Measurements from ENCODE around the gene BLNK. TPM values are rescaled to one million over a fixed set of nuclear protein-coding genes. Genes with fewer than 3 reads are reported as not detected.

The BLNK gene
- total and polyA plus RNA-seq, 2 donors (not counting 1 experiment from before 2014, with no cell fraction given) = 0.33 TPM; not detected in 1

DNA sequence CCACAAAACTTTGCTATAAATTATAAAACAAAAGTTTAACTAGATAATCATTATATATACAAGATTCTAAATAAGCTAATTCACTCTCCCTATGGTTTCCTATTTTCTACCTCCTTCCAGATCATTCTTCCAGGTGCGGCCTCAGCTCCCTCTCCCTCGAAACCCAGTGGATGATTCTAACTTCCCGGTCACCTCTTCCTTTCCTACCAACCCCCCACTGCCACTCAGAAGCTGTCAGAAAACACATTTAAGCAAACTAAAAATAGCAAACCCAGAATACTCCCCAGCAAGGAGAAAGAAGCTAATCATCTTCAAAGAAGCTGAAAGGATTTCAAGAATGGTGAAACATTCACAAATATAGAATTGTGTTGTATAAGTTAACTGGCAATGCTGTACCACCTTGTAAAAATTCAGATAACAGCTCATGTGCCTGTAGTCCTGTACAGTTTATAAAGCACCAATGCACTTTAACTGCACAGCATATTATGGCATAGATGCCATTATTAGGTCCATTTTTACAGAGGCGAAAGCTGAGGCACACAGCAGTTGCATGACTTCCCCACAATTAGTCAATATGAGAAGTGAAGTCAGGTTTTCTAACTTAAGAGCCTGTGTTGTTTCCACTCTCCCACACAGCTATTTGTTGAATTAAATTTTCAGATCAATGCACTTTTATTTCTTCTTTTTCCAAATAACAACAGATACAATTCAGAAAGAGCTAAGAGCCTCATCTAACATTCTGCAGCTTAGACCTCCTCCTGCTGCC lies 19.2 kb upstream of the BLNK start:
- no peaks in the 10 kb centered on the region for H4K20me1 ChIP-seq (ENCODE audit: control insufficient read depth, extremely low read depth, insufficient read depth, low read length)
- H3K79me2 ChIP-seq (ENCODE audit: control insufficient read depth, insufficient read depth, low read length) = no peaks in the 10 kb centered on the region
- no peaks in the 10 kb centered on the region for H3K9me3 ChIP-seq (ENCODE audit: control insufficient read depth, insufficient read depth, low read depth, low read length)
- no peak overlapping the region for H3K4me2 ChIP-seq (ENCODE audit: extremely low read depth, insufficient read depth, low read length)
- H3K9ac ChIP-seq (ENCODE audit: insufficient read depth, low read length) = no peak overlapping the region
- no peak overlapping the region for H3K4me3 ChIP-seq (replicated peaks in 1 of 4; ENCODE audit: control extremely low read depth in 1 of 4, insufficient read depth in 1 of 4, low read depth in 3 of 4, low read length in 4 of 4)
- H3K27ac ChIP-seq (ENCODE audit: insufficient read depth, low read length) = no peak overlapping the region
- H2AFZ ChIP-seq (ENCODE audit: low read length) = no peak overlapping the region
- no peaks in the 10 kb centered on the region for H3K36me3 ChIP-seq (ENCODE audit: control insufficient read depth, insufficient read depth, low read length)
- TF ChIP-seq EZH2 (IDR thresholded peaks at IDR 0.05; ENCODE audit: low read length, missing control alignments) = no peak
- TF ChIP-seq, protein P1, sequence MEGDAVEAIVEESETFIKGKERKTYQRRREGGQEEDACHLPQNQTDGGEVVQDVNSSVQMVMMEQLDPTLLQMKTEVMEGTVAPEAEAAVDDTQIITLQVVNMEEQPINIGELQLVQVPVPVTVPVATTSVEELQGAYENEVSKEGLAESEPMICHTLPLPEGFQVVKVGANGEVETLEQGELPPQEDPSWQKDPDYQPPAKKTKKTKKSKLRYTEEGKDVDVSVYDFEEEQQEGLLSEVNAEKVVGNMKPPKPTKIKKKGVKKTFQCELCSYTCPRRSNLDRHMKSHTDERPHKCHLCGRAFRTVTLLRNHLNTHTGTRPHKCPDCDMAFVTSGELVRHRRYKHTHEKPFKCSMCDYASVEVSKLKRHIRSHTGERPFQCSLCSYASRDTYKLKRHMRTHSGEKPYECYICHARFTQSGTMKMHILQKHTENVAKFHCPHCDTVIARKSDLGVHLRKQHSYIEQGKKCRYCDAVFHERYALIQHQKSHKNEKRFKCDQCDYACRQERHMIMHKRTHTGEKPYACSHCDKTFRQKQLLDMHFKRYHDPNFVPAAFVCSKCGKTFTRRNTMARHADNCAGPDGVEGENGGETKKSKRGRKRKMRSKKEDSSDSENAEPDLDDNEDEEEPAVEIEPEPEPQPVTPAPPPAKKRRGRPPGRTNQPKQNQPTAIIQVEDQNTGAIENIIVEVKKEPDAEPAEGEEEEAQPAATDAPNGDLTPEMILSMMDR (conservative IDR thresholded peaks at IDR 0.05 in 1 of 2, IDR thresholded peaks at IDR 0.05 in 1 of 2; ENCODE audit: low read depth in 1 of 2, low read length in 2 of 2) = no peak
- H3K27me3 ChIP-seq (ENCODE audit: control insufficient read depth, insufficient read depth, low read length) = no peaks in the 10 kb centered on the region
- DNase-seq (ENCODE audit: low read depth in 2 of 2) = no peak
- no peaks in the 10 kb centered on the region for H3K4me1 ChIP-seq (ENCODE audit: control insufficient read depth, extremely low read depth, insufficient read depth, low read length)

DNA sequence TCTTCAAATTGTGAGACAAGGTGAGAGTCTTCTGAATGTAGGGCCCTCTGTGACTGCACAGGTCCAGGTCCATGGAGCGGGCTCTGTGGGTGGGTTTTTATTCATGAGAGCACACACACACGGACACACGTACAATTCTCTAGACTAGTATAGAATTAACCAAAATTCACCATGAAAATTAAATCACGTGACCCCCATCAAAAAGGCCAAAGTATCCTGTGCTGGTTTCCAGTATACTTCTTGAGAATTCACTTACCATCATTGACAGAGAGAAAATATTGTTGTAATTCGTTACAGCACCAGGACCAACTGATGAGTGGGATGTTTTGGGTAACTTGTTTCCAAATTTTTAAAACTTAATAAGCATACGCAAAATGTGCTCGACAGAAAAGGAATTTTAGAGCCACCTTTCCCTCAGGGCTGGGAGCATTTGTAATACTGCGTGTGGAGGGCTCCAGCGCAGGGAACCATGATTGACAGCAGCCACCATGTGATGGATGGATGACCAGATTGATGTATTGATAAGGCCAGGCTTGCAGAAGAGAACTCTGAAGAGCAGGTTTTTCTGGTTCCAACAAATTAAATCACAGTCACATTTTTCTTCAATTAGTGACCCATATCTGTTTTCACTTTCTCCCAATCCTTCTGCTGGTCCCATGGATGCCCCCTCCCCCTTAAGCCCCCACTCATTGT lies 18.0 kb upstream of the BLNK start:
- no peak for TF ChIP-seq EZH2 (IDR thresholded peaks at IDR 0.05; ENCODE audit: low read length, missing control alignments)
- H3K79me2 ChIP-seq (ENCODE audit: control insufficient read depth, insufficient read depth, low read length) = no peaks in the 10 kb centered on the region
- H4K20me1 ChIP-seq (ENCODE audit: control insufficient read depth, extremely low read depth, insufficient read depth, low read length) = no peaks in the 10 kb centered on the region
- no peak for DNase-seq (ENCODE audit: low read depth in 2 of 2)
- no peak overlapping the region for H3K27ac ChIP-seq (ENCODE audit: insufficient read depth, low read length)
- H3K9ac ChIP-seq (ENCODE audit: insufficient read depth, low read length) = no peak overlapping the region
- no peak overlapping the region for H2AFZ ChIP-seq (ENCODE audit: low read length)
- no peaks in the 10 kb centered on the region for H3K4me1 ChIP-seq (ENCODE audit: control insufficient read depth, extremely low read depth, insufficient read depth, low read length)
- no peak overlapping the region for H3K4me3 ChIP-seq (replicated peaks in 1 of 4; ENCODE audit: control extremely low read depth in 1 of 4, insufficient read depth in 1 of 4, low read depth in 3 of 4, low read length in 4 of 4)
- no peaks in the 10 kb centered on the region for H3K9me3 ChIP-seq (ENCODE audit: control insufficient read depth, insufficient read depth, low read depth, low read length)
- H3K36me3 ChIP-seq (ENCODE audit: control insufficient read depth, insufficient read depth, low read length) = no peaks in the 10 kb centered on the region
- H3K27me3 ChIP-seq (ENCODE audit: control insufficient read depth, insufficient read depth, low read length) = no peaks in the 10 kb centered on the region
- no peak overlapping the region for H3K4me2 ChIP-seq (ENCODE audit: extremely low read depth, insufficient read depth, low read length)

DNA sequence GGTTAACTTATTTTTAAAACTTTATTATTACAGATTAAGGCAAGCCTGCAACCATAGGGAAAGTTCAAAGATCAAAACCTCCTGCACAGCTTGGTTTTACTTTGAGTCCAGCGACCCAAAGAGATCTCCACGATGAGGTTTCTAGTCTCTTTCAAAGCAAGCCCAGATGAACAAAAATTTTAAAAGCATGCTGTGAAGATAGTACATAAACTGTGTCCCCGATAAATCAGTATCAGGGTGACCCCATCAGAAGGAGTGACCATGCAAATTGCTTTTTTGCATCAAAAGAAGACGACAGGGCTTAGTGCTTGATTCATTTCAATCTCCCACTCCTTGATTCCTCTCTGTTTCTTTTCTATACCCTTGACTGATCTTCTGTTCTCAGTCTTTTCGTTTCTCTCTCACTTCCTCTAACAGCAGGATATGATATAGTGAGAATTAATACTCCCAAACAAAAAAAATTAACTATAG lies 16.8 kb upstream of the BLNK start:
- DNase-seq (ENCODE audit: low read depth in 2 of 2) = no peak
- Histone ChIP-seq H3K4me1 (ENCODE audit: control insufficient read depth, extremely low read depth, insufficient read depth, low read length) (no peaks in the 10 kb centered on the region), H2AFZ (ENCODE audit: low read length) (no peak overlapping the region), H3K27ac (ENCODE audit: insufficient read depth, low read length) (no peak overlapping the region), H3K4me2 (ENCODE audit: extremely low read depth, insufficient read depth, low read length) (no peak overlapping the region), H3K79me2 (ENCODE audit: control insufficient read depth, insufficient read depth, low read length) (no peaks in the 10 kb centered on the region), H3K36me3 (ENCODE audit: control insufficient read depth, insufficient read depth, low read length) (no peaks in the 10 kb centered on the region), H4K20me1 (ENCODE audit: control insufficient read depth, extremely low read depth, insufficient read depth, low read length) (no peaks in the 10 kb centered on the region), H3K4me3 (replicated peaks in 1 of 4; ENCODE audit: control extremely low read depth in 1 of 4, insufficient read depth in 1 of 4, low read depth in 3 of 4, low read length in 4 of 4) (no peak overlapping the region), H3K27me3 (ENCODE audit: control insufficient read depth, insufficient read depth, low read length) (no peaks in the 10 kb centered on the region), H3K9me3 (ENCODE audit: control insufficient read depth, insufficient read depth, low read depth, low read length) (no peaks in the 10 kb centered on the region), H3K9ac (ENCODE audit: insufficient read depth, low read length) (no peak overlapping the region)
- TF ChIP-seq EZH2 (IDR thresholded peaks at IDR 0.05; ENCODE audit: low read length, missing control alignments) = no peak
- TF ChIP-seq, protein P1 (conservative IDR thresholded peaks at IDR 0.05 in 1 of 2, IDR thresholded peaks at IDR 0.05 in 1 of 2; ENCODE audit: low read depth in 1 of 2, low read length in 2 of 2) = no peak

Data from fibroblast of lung (primary cell).